Measurements from ENCODE around the gene VPS51. TPM values are rescaled to one million over a fixed set of nuclear protein-coding genes. Genes with fewer than 3 reads are reported as not detected.

The VPS51 gene
- total and polyA plus RNA-seq, 9 of the 15 experiments (the other 6 are each of a cell fraction or from before 2014, with no cell fraction given) = 1.8 to 143 (median 46.8) TPM

DNA sequence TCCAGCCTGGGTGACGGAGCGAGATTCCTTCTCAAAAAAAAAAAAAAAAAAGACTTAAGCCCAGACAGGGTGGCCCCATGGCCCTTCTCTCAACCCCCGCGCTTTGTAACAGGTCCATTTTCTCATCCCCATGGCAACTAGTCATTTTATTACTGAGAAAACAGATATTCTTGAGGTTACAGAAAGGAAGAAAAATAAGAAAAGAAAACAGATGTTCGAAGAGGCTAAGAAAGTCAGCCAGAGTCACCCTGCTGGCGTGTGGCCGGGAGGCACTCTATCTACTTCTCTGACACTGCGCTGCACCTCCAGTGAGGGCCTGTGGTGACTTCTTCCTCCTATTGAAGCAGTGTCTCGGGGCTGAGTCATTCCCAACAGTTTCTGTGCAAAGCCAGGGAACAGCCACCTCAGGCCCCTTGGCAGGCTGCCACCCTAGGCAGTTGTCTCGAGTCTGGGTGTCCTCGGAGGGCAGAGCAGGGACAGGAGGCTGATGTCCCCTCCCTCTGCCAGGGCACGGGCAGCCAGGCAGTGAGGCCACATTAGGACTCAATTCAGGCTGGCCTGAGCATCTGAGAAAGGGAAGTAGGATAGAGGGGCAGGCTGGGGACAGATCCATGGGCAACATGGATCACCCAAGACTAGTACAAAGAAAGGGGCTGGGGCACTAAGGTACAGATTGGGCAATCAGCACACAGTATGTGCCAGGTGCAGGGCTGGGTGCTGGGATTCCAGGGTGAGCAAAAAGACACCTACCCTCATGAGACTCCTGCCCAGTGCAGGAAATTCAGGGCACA is 54.7 kb downstream of the VPS51 start (continued):
- TF ChIP-seq, protein P1, sequence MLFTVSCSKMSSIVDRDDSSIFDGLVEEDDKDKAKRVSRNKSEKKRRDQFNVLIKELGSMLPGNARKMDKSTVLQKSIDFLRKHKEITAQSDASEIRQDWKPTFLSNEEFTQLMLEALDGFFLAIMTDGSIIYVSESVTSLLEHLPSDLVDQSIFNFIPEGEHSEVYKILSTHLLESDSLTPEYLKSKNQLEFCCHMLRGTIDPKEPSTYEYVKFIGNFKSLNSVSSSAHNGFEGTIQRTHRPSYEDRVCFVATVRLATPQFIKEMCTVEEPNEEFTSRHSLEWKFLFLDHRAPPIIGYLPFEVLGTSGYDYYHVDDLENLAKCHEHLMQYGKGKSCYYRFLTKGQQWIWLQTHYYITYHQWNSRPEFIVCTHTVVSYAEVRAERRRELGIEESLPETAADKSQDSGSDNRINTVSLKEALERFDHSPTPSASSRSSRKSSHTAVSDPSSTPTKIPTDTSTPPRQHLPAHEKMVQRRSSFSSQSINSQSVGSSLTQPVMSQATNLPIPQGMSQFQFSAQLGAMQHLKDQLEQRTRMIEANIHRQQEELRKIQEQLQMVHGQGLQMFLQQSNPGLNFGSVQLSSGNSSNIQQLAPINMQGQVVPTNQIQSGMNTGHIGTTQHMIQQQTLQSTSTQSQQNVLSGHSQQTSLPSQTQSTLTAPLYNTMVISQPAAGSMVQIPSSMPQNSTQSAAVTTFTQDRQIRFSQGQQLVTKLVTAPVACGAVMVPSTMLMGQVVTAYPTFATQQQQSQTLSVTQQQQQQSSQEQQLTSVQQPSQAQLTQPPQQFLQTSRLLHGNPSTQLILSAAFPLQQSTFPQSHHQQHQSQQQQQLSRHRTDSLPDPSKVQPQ (CRISPR knock-in tag; IDR thresholded peaks at IDR 0.05; ENCODE audit: borderline replicate concordance) = no peak
- TF ChIP-seq ZFP1 (CRISPR knock-in tag; IDR thresholded peaks at IDR 0.05) (no peak), MTA2 (IDR thresholded peaks at IDR 0.05; ENCODE audit: low read depth) (no peak), MTA3 (IDR thresholded peaks at IDR 0.05; ENCODE audit: borderline replicate concordance) (0 out of 2 replicates have a peak, but pooled peaks have one; percentile 64), GABPB2 (CRISPR knock-in tag; conservative IDR thresholded peaks at IDR 0.05) (no peak), ZBTB7A (IDR thresholded peaks at IDR 0.05; ENCODE audit: borderline replicate concordance, control insufficient read depth, low read depth, low read length) (no peak), ZFP36 (IDR thresholded peaks at IDR 0.05; ENCODE audit: low read depth, low read length, partially characterized antibody) (no peak), SIRT6 (IDR thresholded peaks at IDR 0.05; ENCODE audit: low read depth, low read length) (no peak), EP300 (IDR thresholded peaks at IDR 0.05; ENCODE audit: low read length) (no peak), RBM15 (IDR thresholded peaks at IDR 0.05; ENCODE audit: insufficient read depth, low read length) (no peak), STAT5A (IDR thresholded peaks at IDR 0.05; ENCODE audit: borderline replicate concordance, low read length) (no peak), ZNF140 (CRISPR knock-in tag; IDR thresholded peaks at IDR 0.05) (no peak), ZNF668 (CRISPR knock-in tag; IDR thresholded peaks at IDR 0.05) (no peak), ARID4B (CRISPR knock-in tag; IDR thresholded peaks at IDR 0.05) (no peak), KDM5B (IDR thresholded peaks at IDR 0.05; ENCODE audit: insufficient replicate concordance, low read depth, low read length) (peak; percentile 89), GATAD2B (IDR thresholded peaks at IDR 0.05; ENCODE audit: borderline replicate concordance) (no peak), ZKSCAN1 (IDR thresholded peaks at IDR 0.05; ENCODE audit: low read depth, low read length) (no peak), ZNF311 (CRISPR knock-in tag; IDR thresholded peaks at IDR 0.05) (no peak), TBL1XR1 (IDR thresholded peaks at IDR 0.05; ENCODE audit: low read length in 2 of 2) (no peak; a peak in 1 of 4 replicates)
- TF ChIP-seq, protein P2, sequence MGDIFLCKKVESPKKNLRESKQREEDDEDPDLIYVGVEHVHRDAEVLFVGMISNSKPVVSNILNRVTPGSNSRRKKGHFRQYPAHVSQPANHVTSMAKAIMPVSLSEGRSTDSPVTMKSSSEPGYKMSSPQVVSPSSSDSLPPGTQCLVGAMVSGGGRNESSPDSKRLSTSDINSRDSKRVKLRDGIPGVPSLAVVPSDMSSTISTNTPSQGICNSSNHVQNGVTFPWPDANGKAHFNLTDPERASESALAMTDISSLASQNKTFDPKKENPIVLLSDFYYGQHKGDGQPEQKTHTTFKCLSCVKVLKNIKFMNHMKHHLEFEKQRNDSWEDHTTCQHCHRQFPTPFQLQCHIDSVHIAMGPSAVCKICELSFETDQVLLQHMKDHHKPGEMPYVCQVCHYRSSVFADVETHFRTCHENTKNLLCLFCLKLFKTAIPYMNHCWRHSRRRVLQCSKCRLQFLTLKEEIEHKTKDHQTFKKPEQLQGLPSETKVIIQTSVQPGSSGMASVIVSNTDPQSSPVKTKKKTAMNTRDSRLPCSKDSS (IDR thresholded peaks at IDR 0.05; ENCODE audit: low read depth, partially characterized antibody) = no peak

Measured in K562 (cell line).